Naive B cell (primary cell): ENCODE data around the gene IL5. TPM values are rescaled to one million over a fixed set of nuclear protein-coding genes. Genes with fewer than 3 reads are reported as not detected.

Experiments used
- polyA plus RNA-seq, 6 donors: library from polyadenylated mRNA; unstranded; fragments of 300-500 nt; fragmentation: Illumina TruSeq; gene quantifications; one replicate each; pipeline ENCODE4 v1.2.3, GENCODE V29; 2021; ENCODE audit warnings: low read depth in 6 of 6

The IL5 gene
- polyA plus RNA-seq, 6 donors from 2014 or later: not detected

Other genes starting within 250 kb of the IL5 start
- gene SLC22A4, start 249.1 kb downstream of the IL5 start, polyA plus RNA-seq: not detected
- gene SLC22A5, start 173.8 kb downstream of the IL5 start, polyA plus RNA-seq: 1 to 10 TPM; 1.5 to 3.1 (median 1.9) TPM
- 100 to 1,000 TPM; 228 to 332 (median 296) TPM for gene IRF1, start 52.7 kb downstream of the IL5 start, polyA plus RNA-seq
- 10 to 100 TPM; 10.1 to 33.5 (median 19.9) TPM for gene RAD50, start 13.5 kb upstream of the IL5 start, polyA plus RNA-seq
- gene IL13, start 114.7 kb upstream of the IL5 start, polyA plus RNA-seq: not detected
- gene IL4, start 130.5 kb upstream of the IL5 start, polyA plus RNA-seq: not detected
- 10 to 100 TPM in 1 of 6 donors, 1 to 10 TPM in 5; 4.3 to 10.2 (median 7.3) TPM for gene KIF3A, start 194.0 kb upstream of the IL5 start, polyA plus RNA-seq
- not detected for gene CCNI2, start 203.9 kb upstream of the IL5 start, polyA plus RNA-seq
- gene SEPTIN8, start 233.7 kb upstream of the IL5 start, polyA plus RNA-seq: under 1 TPM in 4 of 6 donors, not detected in 2; 0.11 to 0.27 (median 0.22) TPM